Mammary epithelial cell (primary cell): Measurements from ENCODE around the gene TRIM67.

Source experiments
- CTCF ChIP-seq, 2 donors: IDR thresholded peaks in 1 of 2; conservative IDR thresholded peaks in 1 of 2; 2 replicates each; pipeline ENCODE4 v1.5.1; 2011 to 2012; ENCODE audit warnings: inconsistent platforms in 2 of 2, low read length in 2 of 2, mild to moderate bottlenecking in 2 of 2, control low read depth in 1 of 2, low read depth in 1 of 2; ENCODE audit not compliant: insufficient read depth in 1 of 2; ENCODE audit errors: extremely low read depth in 1 of 2
- EZH2 ChIP-seq: IDR thresholded peaks from 2 replicates; pipeline ENCODE4 v1.6.1; 2012; ENCODE audit warnings: low read length, inconsistent platforms, borderline replicate concordance

- TF ChIP-seq CTCF (conservative IDR thresholded peaks at IDR 0.05 in 1 of 2, IDR thresholded peaks at IDR 0.05 in 1 of 2; ENCODE audit: extremely low read depth in 1 of 2, insufficient read depth in 1 of 2, low read depth in 1 of 2, low read length in 2 of 2) (no peak), EZH2 (no peak)
Observed at GRCh38 chr1:231218078-231218477, 56.2 kb downstream of the TRIM67 start.
